ENCODE results near the gene MORN5. TPM values are rescaled to one million over a fixed set of nuclear protein-coding genes. Genes with fewer than 3 reads are reported as not detected.

Gene MORN5
- total RNA-seq, 1 experiment from 2014 or later, result not detected

DNA sequence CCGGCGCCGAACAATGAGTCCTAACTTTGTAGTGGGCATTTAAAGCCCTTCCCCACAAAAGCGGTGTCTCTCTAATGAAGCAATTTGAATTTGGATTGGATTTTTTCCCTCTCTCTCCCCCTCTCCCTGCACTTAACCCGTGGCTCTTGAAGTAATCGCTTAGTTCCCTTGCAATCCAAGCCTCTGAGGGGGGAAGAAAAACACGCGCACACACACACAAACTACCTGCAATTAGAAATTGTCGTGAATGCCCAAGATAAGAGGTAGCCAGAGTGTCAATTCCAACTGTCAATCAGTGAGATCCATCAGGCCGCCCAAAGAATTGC lies 67.8 kb downstream of the MORN5 start:
- H3K27me3 ChIP-seq (ENCODE audit: control insufficient read depth, insufficient read depth, low read length), result peaks cover 7% of the 10 kb centered on the region; the same call in 1 of the 2 replicates
- no TSS peak for BruUV-seq (replicated peaks)
- POLR2A ChIA-PET, result no interaction called here
- no peak for ATAC-seq
- intact Hi-C loops (cut with micrococcal nuclease; ENCODE audit: unreplicated experiment) (no loop called here), in situ Hi-C loops (cut with HindIII; ENCODE audit: low pct_unique_long_range_greater_than_20kb, low sequenced_read_pairs) (no loop called here)
- no peak for TF ChIP-seq SIN3A (IDR thresholded peaks at IDR 0.05; ENCODE audit: borderline replicate concordance, insufficient read depth, low read depth, low read length)
- no peak for TF ChIP-seq POLR2AphosphoS5 (IDR thresholded peaks at IDR 0.05; ENCODE audit: low read depth, low read length)
- TF ChIP-seq, protein P1, sequence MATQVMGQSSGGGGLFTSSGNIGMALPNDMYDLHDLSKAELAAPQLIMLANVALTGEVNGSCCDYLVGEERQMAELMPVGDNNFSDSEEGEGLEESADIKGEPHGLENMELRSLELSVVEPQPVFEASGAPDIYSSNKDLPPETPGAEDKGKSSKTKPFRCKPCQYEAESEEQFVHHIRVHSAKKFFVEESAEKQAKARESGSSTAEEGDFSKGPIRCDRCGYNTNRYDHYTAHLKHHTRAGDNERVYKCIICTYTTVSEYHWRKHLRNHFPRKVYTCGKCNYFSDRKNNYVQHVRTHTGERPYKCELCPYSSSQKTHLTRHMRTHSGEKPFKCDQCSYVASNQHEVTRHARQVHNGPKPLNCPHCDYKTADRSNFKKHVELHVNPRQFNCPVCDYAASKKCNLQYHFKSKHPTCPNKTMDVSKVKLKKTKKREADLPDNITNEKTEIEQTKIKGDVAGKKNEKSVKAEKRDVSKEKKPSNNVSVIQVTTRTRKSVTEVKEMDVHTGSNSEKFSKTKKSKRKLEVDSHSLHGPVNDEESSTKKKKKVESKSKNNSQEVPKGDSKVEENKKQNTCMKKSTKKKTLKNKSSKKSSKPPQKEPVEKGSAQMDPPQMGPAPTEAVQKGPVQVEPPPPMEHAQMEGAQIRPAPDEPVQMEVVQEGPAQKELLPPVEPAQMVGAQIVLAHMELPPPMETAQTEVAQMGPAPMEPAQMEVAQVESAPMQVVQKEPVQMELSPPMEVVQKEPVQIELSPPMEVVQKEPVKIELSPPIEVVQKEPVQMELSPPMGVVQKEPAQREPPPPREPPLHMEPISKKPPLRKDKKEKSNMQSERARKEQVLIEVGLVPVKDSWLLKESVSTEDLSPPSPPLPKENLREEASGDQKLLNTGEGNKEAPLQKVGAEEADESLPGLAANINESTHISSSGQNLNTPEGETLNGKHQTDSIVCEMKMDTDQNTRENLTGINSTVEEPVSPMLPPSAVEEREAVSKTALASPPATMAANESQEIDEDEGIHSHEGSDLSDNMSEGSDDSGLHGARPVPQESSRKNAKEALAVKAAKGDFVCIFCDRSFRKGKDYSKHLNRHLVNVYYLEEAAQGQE (IDR thresholded peaks at IDR 0.05; ENCODE audit: insufficient read depth in 1 of 2, low read depth in 2 of 2, low read length in 1 of 2), result no peak
- TF ChIP-seq, protein P2, sequence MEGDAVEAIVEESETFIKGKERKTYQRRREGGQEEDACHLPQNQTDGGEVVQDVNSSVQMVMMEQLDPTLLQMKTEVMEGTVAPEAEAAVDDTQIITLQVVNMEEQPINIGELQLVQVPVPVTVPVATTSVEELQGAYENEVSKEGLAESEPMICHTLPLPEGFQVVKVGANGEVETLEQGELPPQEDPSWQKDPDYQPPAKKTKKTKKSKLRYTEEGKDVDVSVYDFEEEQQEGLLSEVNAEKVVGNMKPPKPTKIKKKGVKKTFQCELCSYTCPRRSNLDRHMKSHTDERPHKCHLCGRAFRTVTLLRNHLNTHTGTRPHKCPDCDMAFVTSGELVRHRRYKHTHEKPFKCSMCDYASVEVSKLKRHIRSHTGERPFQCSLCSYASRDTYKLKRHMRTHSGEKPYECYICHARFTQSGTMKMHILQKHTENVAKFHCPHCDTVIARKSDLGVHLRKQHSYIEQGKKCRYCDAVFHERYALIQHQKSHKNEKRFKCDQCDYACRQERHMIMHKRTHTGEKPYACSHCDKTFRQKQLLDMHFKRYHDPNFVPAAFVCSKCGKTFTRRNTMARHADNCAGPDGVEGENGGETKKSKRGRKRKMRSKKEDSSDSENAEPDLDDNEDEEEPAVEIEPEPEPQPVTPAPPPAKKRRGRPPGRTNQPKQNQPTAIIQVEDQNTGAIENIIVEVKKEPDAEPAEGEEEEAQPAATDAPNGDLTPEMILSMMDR (IDR thresholded peaks at IDR 0.05), result no peak
- TF ChIP-seq TCF7L2 (IDR thresholded peaks at IDR 0.05; ENCODE audit: low read depth, low read length), result no peak
- H3K4me1 ChIP-seq (ENCODE audit: control insufficient read depth, insufficient read depth, low read length), result no peaks in the 10 kb centered on the region
- H3K4me3 ChIP-seq (ENCODE audit: low read depth in 2 of 2, low read length in 2 of 2), result no peak overlapping the region
- CTCF ChIA-PET, result no interaction called here
- H3K9me3 ChIP-seq (ENCODE audit: control insufficient read depth, insufficient read depth, low read depth, low read length), result no peaks in the 10 kb centered on the region
- no peaks in the 10 kb centered on the region for H3K36me3 ChIP-seq (ENCODE audit: control insufficient read depth, insufficient read depth, low read length)
- no peak for DNase-seq (ENCODE audit: low read depth, low spot score)
- no peak overlapping the region for H3K27ac ChIP-seq (ENCODE audit: low read length)

DNA sequence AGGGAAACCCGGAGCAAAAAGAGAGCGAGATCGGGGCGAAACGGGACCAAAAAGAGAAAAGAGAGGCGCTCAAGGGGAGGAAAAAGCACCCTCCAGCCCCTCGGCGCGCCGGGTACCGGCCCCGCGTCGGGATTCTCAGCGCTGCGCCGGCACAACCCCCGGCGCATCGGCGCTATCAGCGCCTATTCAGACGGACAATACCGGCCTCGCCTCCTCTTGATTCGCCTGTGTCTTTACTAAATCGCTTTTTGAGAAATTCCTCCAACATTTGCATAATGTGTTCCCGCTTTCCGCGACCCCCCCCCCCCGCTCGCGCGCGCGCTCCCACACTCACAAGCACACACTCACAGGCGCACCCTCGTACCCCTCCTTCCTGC lies 68.5 kb downstream of the MORN5 start:
- intact Hi-C loops (cut with micrococcal nuclease; ENCODE audit: unreplicated experiment), result no loop called here
- DNase-seq (ENCODE audit: low read depth, low spot score) (no peak), ATAC-seq (no peak)
- ChIA-PET POLR2A (no interaction called here), CTCF (interaction anchor here (0.5 kb wide), 1 partner anchor 42 kb away, joined by 3 read pairs; no protein-coding TSS in a partner anchor)
- Histone ChIP-seq H3K36me3 (ENCODE audit: control insufficient read depth, insufficient read depth, low read length) (no peaks in the 10 kb centered on the region), H3K4me3 (ENCODE audit: low read depth in 2 of 2, low read length in 2 of 2) (peak overlapping the region; percentile 28 to 45), H3K27ac (ENCODE audit: low read length) (no peak overlapping the region), H3K27me3 (ENCODE audit: control insufficient read depth, insufficient read depth, low read length) (peaks cover 7% of the 10 kb centered on the region; the same call in 1 of the 2 replicates), H3K4me1 (ENCODE audit: control insufficient read depth, insufficient read depth, low read length) (no peaks in the 10 kb centered on the region), H3K9me3 (ENCODE audit: control insufficient read depth, insufficient read depth, low read depth, low read length) (no peaks in the 10 kb centered on the region)
- TF ChIP-seq SIN3A (IDR thresholded peaks at IDR 0.05; ENCODE audit: borderline replicate concordance, insufficient read depth, low read depth, low read length) (no peak), POLR2AphosphoS5 (IDR thresholded peaks at IDR 0.05; ENCODE audit: low read depth, low read length) (no peak), TCF7L2 (IDR thresholded peaks at IDR 0.05; ENCODE audit: low read depth, low read length) (no peak)
- TF ChIP-seq, protein P2 (IDR thresholded peaks at IDR 0.05), result no peak
- TF ChIP-seq, protein P1 (IDR thresholded peaks at IDR 0.05; ENCODE audit: insufficient read depth in 1 of 2, low read depth in 2 of 2, low read length in 1 of 2), result no peak
- in situ Hi-C loops (cut with HindIII; ENCODE audit: low pct_unique_long_range_greater_than_20kb, low sequenced_read_pairs), result no loop called here
- no TSS peak for BruUV-seq (replicated peaks)

All from Panc1 (cell line).